ENCODE results near the gene PIH1D1.

- no peak for TF ChIP-seq CTCF (IDR thresholded peaks at IDR 0.05)
- no peak for TF ChIP-seq POLR2A (IDR thresholded peaks at IDR 0.05)
Measured at GRCh38 chr19:49440439-49441209, 11.0 kb downstream of the PIH1D1 start.
